GM13977 (cell line): Measurements from ENCODE around the gene SH3TC1.

ENCODE experiments used
- DNase-seq: peaks from one replicate; pipeline ENCODE4 v3.0.0; 2012; ENCODE audit warnings: low spot score
- in situ Hi-C: fragments of 300-500 bp; cut with MboI; formaldehyde crosslinking; loops from one replicate; pipeline ENCODE4 v1.12.0; 2022; ENCODE audit warnings: low sequenced_read_pairs, low pct_unique_long_range_greater_than_20kb, mixed read lengths, inconsistent platforms; ENCODE audit not compliant: unreplicated experiment
- TF ChIP-seq, protein P1 (sequence below): IDR thresholded peaks from 2 replicates; pipeline ENCODE4 v1.5.1; 2012; ENCODE audit warnings: mild to moderate bottlenecking, control low read depth; ENCODE audit not compliant: insufficient read depth; ENCODE audit errors: extremely low read depth, missing control alignments

The SH3TC1 gene

DNA sequence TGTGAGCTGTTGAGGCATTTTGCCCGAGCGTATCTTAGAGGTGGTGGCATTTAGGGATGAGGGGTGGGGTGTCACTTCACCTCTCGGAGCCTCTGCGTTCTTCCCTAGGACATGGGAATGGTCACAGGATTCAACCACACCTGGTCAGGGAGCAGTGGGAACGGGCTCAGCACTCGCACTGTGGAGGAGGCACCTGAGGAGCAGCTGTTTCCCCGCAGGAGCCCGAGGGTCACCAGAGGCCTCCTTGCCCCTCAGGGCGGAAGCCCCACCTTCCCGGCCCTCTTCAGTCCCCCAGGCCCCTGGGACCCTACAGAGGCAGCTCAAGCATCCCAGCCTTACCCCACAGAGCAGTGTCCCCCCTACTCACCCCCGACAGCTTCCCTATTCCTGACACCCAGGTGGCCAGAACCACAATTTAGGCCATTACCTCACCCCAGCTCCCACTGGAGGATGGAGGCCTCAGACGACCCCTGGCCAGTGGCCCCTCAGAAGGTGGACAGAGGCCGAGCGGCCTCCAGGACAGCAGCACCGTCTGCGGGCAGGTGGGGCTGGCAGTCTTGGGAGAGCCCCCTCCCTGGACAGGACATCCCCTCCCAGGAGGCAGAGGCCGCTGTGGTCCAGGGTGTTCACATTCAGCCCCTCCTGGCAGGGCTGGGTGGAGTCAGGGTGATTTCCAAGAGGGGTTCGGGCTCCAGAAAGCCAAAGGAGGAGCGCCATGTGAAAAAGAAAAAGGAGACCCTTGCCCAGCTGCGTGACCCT is 66.3 kb downstream of the SH3TC1 start:
- in situ Hi-C loops, result no loop called here
- TF ChIP-seq, protein P1, sequence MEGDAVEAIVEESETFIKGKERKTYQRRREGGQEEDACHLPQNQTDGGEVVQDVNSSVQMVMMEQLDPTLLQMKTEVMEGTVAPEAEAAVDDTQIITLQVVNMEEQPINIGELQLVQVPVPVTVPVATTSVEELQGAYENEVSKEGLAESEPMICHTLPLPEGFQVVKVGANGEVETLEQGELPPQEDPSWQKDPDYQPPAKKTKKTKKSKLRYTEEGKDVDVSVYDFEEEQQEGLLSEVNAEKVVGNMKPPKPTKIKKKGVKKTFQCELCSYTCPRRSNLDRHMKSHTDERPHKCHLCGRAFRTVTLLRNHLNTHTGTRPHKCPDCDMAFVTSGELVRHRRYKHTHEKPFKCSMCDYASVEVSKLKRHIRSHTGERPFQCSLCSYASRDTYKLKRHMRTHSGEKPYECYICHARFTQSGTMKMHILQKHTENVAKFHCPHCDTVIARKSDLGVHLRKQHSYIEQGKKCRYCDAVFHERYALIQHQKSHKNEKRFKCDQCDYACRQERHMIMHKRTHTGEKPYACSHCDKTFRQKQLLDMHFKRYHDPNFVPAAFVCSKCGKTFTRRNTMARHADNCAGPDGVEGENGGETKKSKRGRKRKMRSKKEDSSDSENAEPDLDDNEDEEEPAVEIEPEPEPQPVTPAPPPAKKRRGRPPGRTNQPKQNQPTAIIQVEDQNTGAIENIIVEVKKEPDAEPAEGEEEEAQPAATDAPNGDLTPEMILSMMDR, result no peak
- DNase-seq, result no peak

DNA sequence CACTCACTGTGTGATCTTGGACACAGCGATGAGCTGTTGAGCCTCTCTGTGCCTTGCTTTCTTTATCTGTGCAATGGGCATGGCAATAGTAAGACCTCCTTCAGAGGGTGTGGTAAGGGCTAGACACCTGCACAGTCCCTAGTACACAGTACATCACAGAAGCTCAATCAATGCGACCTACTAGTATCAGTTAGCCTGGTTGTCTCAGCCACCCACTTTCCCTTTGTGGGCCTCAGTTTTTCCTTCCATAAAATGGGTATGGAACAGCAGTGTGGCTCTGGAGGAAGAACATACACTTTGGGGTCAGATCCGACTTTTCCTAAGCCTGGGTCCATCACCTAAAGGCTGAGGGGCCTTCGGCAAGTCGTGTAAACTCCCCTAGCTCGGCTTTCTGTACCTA is 67.0 kb downstream of the SH3TC1 start:
- TF ChIP-seq, protein P1, result no peak
- in situ Hi-C loops, result no loop called here
- no peak for DNase-seq

DNA sequence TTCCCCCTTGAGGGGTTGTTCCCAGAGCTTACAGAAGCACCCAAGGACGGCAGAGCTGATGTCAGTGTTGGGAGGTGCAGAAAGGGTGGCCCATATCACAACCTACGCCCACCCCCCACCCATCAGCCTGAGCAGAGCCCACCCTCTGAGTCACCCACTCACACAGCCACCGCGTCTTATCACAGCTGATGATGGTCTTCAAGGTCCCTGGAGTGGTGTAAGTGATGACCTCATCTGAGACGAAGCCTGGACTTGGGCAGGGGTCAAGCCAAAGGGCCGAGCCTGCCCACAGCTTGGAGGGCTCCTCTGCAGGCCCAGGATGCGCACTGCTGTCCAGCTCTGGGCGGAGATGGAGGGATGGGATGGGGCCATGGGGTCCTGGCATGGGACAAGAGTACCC is 67.4 kb downstream of the SH3TC1 start:
- TF ChIP-seq, protein P1, result no peak
- in situ Hi-C loops, result no loop called here

DNA sequence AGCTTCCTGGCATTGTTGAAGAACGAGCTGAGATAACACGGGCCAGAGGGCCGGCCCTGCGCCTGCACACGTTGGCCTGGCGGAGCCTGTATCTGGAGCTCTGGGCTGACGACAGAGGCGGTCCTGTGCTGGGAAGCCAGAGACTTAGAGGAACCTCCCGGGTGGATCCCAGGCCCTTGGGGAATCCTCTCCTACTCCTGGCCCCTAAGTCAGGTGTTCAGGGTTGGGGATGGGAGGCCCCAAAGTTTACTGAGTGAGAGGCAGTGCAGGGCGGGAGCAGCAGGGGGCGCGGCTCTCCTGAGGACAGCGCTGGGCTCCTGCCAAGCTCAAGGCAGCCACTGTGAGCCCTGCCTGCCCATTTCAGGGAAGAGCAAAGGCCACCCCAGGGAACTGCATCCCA is 68.0 kb downstream of the SH3TC1 start:
- TF ChIP-seq, protein P1, result peak; percentile 73
- DNase-seq, result peak; percentile 68
- in situ Hi-C loops, result no loop called here

More for the DNA sequence above, 67.4 kb downstream of the SH3TC1 start:
- no peak for DNase-seq

DNA sequence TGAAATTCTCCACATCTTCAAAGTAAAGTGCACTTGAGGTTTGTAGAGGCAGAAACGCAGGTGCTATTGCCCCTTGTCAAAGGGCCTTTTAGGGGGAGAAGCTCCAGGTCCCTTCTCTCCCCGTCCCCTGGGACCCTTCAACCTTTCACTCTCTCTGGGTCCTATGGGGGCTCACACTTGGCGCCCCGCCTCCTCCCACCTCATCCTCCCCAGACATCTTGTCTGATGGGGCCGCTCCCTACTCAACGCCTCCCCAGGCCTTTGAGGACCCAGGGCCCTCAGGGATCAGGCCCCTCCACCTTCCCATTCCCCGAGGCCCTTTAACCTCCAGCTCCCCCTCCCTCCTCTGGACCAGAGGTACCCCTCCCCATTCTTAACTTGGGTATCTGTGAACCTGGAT is 69.1 kb downstream of the SH3TC1 start:
- no peak for DNase-seq
- in situ Hi-C loops, result no loop called here
- TF ChIP-seq, protein P1, result no peak

DNA sequence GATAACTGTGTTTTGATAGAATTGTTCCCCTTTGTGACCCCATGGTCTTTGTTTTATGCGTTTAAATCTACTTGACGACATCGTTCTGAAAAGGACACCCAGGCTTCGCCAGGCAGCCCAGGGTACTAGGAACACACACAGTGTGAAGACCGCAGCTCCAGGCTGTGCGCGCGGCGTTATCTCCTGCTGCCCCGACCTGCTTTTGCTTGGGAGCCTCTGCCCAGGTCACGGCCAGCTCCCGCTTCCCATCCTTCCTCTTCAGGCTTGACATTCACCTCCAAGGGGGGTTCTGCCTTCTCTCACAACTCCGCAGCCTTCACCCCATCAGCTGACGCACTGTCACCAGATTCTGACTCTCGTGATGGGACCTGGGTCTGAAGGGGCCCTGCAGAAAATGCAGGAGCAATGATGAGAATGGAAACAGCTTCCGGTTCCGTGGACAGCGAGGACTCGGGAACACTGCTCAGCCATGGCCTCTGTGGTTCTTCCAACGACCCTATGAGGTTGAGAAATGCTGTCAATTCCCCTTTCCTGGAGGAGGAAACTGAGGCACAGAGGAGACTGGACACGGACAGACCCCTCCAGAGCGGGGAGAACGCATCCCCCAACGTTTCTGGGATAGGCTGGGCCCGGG is 69.9 kb downstream of the SH3TC1 start:
- TF ChIP-seq, protein P1, result no peak
- in situ Hi-C loops, result no loop called here
- DNase-seq, result no peak
